DOHH2 (cell line): ENCODE results near the gene SH3GL1.

ENCODE experiments used
- H3F3A ChIP-seq: fragments of 200-600 bp; sonication (generic), shearing (Covaris generic); 2 replicates; pipeline ENCODE4 v1.6.0; 2016; ENCODE audit warnings: antibody characterized with exemption, mild to moderate bottlenecking; ENCODE audit not compliant: control insufficient read depth, insufficient read depth
- H3K27ac ChIP-seq: fragments of 200-600 bp; sonication (generic); 2 replicates; pipeline ENCODE4 v1.5.1; 2014; ENCODE audit warnings: low read depth, mild to moderate bottlenecking, low read length, moderate library complexity
- H3K27me3 ChIP-seq: fragments of 200-600 bp; sonication (generic); 2 replicates; pipeline ENCODE4 v1.6.1; 2014; ENCODE audit warnings: mild to moderate bottlenecking, low read length, mixed read lengths; ENCODE audit not compliant: control insufficient read depth
- H3K36me3 ChIP-seq: fragments of 200-600 bp; sonication (generic); 2 replicates; pipeline ENCODE4 v1.6.1; 2014; ENCODE audit warnings: mild to moderate bottlenecking, low read length, moderate library complexity, mixed read lengths; ENCODE audit not compliant: control insufficient read depth
- H3K4me1 ChIP-seq: fragments of 200-600 bp; sonication (generic); 2 replicates; pipeline ENCODE4 v1.6.1; 2014; ENCODE audit warnings: mild to moderate bottlenecking, low read length, mixed read lengths; ENCODE audit not compliant: control insufficient read depth
- H3K4me2 ChIP-seq: fragments of 200-600 bp; sonication (generic); 2 replicates; pipeline ENCODE4 v1.6.0; 2014; ENCODE audit warnings: mild to moderate bottlenecking, low read length, moderate library complexity
- H3K4me3 ChIP-seq: fragments of 200-600 bp; sonication (generic); 2 replicates; pipeline ENCODE4 v1.5.1; 2014; ENCODE audit warnings: mild to moderate bottlenecking, low read length, mixed read lengths
- H3K79me2 ChIP-seq: fragments of 200-600 bp; sonication (generic); 2 replicates; pipeline ENCODE4 v1.6.1; 2014; ENCODE audit warnings: mild to moderate bottlenecking, low read length, mixed read lengths; ENCODE audit not compliant: control insufficient read depth
- H3K9me2 ChIP-seq: fragments of 200-600 bp; sonication (generic); replicated peaks from 2 replicates; pipeline ENCODE4 v1.6.1; 2014; ENCODE audit warnings: mild to moderate bottlenecking, low read length, mixed read lengths; ENCODE audit not compliant: control insufficient read depth
- H3K9me3 ChIP-seq: fragments of 200-600 bp; sonication (generic); 2 replicates; pipeline ENCODE4 v1.6.1; 2014; ENCODE audit warnings: antibody characterized with exemption, low read length, mixed read lengths; ENCODE audit not compliant: control insufficient read depth, insufficient read depth
- H4K20me1 ChIP-seq: fragments of 200-600 bp; sonication (generic); 2 replicates; pipeline ENCODE4 v1.6.0; 2014; ENCODE audit warnings: low read depth, mild to moderate bottlenecking, antibody characterized with exemption, low read length, moderate library complexity; ENCODE audit not compliant: control insufficient read depth, insufficient read depth
- EZH2phosphoT487 ChIP-seq: fragments of 200-600 bp; sonication (generic); IDR thresholded peaks from 2 replicates; pipeline ENCODE4 v1.6.1; 2017; ENCODE audit warnings: borderline replicate concordance, mild to moderate bottlenecking, antibody characterized with exemption, low read length, moderate library complexity, mixed read lengths
- TF ChIP-seq, protein P1 (sequence below): fragments of 200-600 bp; sonication (generic); IDR thresholded peaks from one replicate; pipeline ENCODE4 v1.5.1; 2014; ENCODE audit warnings: antibody characterized with exemption, mild to moderate bottlenecking, low read depth, low read length; ENCODE audit not compliant: poor library complexity, severe bottlenecking

Gene SH3GL1

DNA sequence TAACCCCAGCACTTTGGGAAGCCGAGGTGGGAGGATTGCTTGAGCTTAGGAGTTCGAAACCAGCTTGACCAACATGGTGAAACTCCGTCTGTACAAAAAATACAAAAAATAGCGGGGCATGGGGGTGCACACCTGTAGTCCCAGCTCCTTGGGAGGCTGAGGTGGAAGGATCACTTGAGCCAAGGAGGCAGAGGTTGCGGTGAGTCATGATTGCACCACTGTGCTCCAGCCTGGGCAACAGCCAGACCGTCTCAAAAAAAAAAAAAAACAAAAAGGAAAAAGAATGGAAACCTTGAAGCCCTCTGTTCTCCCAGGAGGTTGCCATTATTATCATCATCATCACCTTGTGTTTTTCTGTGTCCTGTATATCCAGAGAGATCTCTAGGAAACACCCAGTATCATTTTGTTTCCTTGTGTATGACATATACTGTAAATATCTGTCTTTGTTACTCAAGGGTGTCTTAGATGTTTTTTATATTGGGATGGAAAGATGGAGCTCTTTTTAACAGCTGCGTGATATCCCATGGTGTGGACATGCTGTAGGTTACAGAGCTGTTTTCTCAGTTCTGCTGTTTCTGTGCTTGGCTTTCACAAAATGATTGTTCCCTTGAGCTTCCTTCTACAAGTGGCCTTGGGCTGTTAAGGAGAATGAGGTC is 13.9 kb upstream of the SH3GL1 start:
- no peaks in the 10 kb centered on the region for H3K9me2 ChIP-seq
- peaks cover 98% of the 10 kb centered on the region for H3K79me2 ChIP-seq
- no peaks in the 10 kb centered on the region for H3K27me3 ChIP-seq
- H3K4me2 ChIP-seq = no peak overlapping the region
- H3K4me3 ChIP-seq = no peak overlapping the region
- H3K4me1 ChIP-seq = peaks cover 10% of the 10 kb centered on the region; the same call in 1 of the 2 replicates
- H3K9me3 ChIP-seq = no peaks in the 10 kb centered on the region
- H3K36me3 ChIP-seq = peaks cover 91% of the 10 kb centered on the region
- H4K20me1 ChIP-seq = peaks cover 25% of the 10 kb centered on the region
- TF ChIP-seq, protein P1, sequence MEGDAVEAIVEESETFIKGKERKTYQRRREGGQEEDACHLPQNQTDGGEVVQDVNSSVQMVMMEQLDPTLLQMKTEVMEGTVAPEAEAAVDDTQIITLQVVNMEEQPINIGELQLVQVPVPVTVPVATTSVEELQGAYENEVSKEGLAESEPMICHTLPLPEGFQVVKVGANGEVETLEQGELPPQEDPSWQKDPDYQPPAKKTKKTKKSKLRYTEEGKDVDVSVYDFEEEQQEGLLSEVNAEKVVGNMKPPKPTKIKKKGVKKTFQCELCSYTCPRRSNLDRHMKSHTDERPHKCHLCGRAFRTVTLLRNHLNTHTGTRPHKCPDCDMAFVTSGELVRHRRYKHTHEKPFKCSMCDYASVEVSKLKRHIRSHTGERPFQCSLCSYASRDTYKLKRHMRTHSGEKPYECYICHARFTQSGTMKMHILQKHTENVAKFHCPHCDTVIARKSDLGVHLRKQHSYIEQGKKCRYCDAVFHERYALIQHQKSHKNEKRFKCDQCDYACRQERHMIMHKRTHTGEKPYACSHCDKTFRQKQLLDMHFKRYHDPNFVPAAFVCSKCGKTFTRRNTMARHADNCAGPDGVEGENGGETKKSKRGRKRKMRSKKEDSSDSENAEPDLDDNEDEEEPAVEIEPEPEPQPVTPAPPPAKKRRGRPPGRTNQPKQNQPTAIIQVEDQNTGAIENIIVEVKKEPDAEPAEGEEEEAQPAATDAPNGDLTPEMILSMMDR = no peak
- no peak for TF ChIP-seq EZH2phosphoT487
- 0 out of 2 replicates have a peak, but pooled peaks cover 9% of the 10 kb centered on the region for H3F3A ChIP-seq
- H3K27ac ChIP-seq = no peak overlapping the region

DNA sequence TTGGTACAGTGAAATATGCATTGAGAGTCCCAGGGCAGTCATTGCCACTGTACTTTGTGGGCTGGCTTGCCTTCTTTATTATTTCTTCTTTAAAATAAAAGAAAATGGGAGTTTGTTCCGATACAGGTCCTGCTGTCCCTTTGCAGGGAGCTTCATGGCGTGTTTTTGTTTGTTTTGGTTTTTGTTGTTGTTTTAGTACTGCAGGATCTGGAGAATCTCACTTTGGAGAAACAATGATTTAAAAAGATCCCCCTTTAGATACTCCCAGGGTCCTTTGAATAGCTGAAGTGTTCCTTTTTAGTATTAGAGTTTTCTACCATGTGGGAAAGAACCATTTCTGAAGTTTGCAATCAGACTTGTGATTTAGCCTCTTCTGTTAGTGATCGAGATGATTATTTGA is 13.2 kb upstream of the SH3GL1 start:
- peaks cover 94% of the 10 kb centered on the region for H3K36me3 ChIP-seq
- peaks cover 100% of the 10 kb centered on the region for H3K79me2 ChIP-seq
- no peak for TF ChIP-seq EZH2phosphoT487
- TF ChIP-seq, protein P1 = no peak
- H3K9me2 ChIP-seq = no peaks in the 10 kb centered on the region
- no peak overlapping the region for H3K27ac ChIP-seq
- H3K9me3 ChIP-seq = no peaks in the 10 kb centered on the region
- H3K27me3 ChIP-seq = no peaks in the 10 kb centered on the region
- peaks cover 25% of the 10 kb centered on the region for H4K20me1 ChIP-seq
- 0 out of 2 replicates have a peak, but pooled peaks cover 9% of the 10 kb centered on the region for H3F3A ChIP-seq
- peaks cover 10% of the 10 kb centered on the region; the same call in 1 of the 2 replicates for H3K4me1 ChIP-seq
- no peak overlapping the region for H3K4me2 ChIP-seq
- no peak overlapping the region for H3K4me3 ChIP-seq

GRCh38 chr19:4409123-4409933 is 9.0 kb upstream of the SH3GL1 start:
- no peak overlapping the region for H3K4me2 ChIP-seq
- peaks cover 88% of the 10 kb centered on the region for H3K36me3 ChIP-seq
- H3K27ac ChIP-seq = no peak overlapping the region
- peaks cover 100% of the 10 kb centered on the region for H3K79me2 ChIP-seq
- no peak overlapping the region for H3K4me3 ChIP-seq
- no peaks in the 10 kb centered on the region for H3K9me3 ChIP-seq
- H3K9me2 ChIP-seq = no peaks in the 10 kb centered on the region
- no peaks in the 10 kb centered on the region for H3K27me3 ChIP-seq
- H3F3A ChIP-seq = 0 out of 2 replicates have a peak, but pooled peaks cover 2% of the 10 kb centered on the region
- H4K20me1 ChIP-seq = peaks cover 25% of the 10 kb centered on the region
- H3K4me1 ChIP-seq = peaks cover 9% of the 10 kb centered on the region
- TF ChIP-seq, protein P1 = no peak
- TF ChIP-seq EZH2phosphoT487 = no peak
